ENCODE data around the gene AMOT.

The AMOT gene

DNA sequence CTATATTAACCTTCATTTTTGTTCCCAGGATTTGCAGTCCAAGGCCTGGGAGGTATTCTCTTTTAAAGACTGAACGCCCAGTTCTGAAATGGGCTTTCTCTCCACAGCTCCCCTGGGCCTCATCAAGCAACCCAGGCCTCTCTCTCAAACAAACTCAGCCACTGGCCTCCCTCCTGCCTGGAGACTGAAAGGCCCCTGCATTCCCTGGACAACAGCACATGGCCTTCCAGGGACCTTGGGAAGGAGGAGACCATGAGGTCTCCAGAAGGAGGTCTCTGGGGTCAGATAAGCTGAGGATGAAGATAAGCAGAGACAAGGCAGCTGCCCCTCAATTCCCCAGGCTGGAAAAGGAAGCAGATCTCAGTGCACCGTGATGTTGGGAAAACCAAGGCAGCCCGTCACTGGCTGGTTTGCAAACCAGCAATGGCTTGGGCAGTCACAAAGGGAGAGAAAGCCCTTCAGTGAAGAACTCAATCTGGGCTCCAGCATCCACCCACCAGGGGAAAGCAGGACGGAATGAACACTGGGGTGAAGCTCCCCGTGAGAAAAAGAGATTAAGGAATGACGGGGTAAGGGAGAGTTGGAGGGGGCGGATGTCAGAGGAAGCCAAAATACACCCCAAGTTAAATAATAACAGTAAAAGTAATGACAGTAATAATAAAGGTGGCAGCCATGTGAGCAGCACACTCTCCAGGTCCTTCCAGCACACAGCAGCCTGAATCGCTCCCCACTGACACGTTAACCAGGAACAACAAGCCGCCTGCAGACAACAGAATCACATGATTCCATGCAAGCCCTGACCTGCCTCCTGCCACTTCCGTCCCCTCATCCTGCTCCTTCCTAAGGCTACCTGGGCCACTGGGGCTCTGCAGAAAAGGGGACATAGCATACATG lies 22.3 kb downstream of the AMOT start:
- TF ChIP-seq, protein P1, sequence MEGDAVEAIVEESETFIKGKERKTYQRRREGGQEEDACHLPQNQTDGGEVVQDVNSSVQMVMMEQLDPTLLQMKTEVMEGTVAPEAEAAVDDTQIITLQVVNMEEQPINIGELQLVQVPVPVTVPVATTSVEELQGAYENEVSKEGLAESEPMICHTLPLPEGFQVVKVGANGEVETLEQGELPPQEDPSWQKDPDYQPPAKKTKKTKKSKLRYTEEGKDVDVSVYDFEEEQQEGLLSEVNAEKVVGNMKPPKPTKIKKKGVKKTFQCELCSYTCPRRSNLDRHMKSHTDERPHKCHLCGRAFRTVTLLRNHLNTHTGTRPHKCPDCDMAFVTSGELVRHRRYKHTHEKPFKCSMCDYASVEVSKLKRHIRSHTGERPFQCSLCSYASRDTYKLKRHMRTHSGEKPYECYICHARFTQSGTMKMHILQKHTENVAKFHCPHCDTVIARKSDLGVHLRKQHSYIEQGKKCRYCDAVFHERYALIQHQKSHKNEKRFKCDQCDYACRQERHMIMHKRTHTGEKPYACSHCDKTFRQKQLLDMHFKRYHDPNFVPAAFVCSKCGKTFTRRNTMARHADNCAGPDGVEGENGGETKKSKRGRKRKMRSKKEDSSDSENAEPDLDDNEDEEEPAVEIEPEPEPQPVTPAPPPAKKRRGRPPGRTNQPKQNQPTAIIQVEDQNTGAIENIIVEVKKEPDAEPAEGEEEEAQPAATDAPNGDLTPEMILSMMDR (IDR thresholded peaks at IDR 0.05; ENCODE audit: extremely low read depth, missing control alignments) = no peak
- DNase-seq (ENCODE audit: low spot score) = no peak

DNA sequence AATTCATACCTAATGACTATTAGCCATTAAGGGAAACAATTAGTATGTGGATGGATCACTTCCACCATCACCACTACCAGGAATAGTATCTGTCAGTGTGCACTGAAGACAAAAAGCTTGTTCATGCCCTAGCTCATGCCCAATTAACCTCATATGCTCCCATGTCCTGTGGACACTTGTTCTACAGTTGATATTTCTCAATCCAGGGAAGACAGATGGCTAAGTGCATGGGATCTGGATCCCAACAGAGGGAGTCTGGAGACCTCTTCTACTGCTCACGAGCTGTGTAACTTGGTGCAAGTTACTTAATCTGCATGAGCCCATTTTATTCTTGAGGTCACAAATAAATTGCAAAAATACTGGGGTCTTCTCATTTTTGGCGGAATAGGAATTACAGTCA lies 23.7 kb downstream of the AMOT start:
- no peak for DNase-seq (ENCODE audit: low spot score)
- TF ChIP-seq, protein P1 (IDR thresholded peaks at IDR 0.05; ENCODE audit: extremely low read depth, missing control alignments) = no peak

DNA sequence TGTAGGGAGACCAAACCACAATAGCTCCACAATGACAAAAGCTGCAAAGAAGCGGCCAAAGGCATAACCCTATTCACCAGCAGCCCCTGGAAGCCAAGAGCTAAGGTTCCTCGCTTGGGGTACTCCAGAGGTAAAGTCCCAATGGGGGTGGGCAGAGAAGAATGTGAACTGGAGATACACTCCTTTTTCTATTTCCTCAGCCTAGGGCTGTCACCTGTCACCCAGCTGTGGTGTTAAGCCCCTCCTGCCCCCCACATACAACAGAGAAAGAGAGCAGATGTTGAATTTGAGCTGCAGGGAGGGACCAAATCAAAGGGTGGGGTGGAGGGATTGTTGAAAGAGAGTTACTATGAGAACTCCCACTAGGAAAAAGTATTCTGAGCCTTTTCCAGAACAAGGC lies 26.1 kb downstream of the AMOT start:
- TF ChIP-seq, protein P1 (IDR thresholded peaks at IDR 0.05; ENCODE audit: extremely low read depth, missing control alignments) = no peak
- no peak for DNase-seq (ENCODE audit: low spot score)

DNA sequence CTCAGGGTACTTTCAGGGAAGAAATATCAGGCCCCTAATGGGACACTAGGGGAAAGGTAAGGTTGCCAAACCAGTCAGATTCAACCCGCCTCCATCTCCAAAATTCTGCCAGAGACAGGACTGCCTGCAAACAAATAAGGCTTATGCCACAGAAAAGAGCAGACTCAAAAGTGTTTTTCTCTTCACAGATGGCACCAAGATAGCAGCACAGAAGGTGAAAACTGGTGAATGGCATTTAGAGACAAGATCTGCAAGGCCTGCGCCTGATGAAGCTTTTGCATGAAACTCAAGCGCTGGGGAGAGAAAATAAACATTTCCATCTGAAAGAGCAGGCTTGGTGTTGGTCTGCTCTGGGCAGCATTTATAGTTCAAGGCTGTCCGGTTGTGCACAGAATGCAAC lies 27.9 kb downstream of the AMOT start:
- TF ChIP-seq, protein P1 (IDR thresholded peaks at IDR 0.05; ENCODE audit: extremely low read depth, missing control alignments) = no peak
- no peak for DNase-seq (ENCODE audit: low spot score)

DNA sequence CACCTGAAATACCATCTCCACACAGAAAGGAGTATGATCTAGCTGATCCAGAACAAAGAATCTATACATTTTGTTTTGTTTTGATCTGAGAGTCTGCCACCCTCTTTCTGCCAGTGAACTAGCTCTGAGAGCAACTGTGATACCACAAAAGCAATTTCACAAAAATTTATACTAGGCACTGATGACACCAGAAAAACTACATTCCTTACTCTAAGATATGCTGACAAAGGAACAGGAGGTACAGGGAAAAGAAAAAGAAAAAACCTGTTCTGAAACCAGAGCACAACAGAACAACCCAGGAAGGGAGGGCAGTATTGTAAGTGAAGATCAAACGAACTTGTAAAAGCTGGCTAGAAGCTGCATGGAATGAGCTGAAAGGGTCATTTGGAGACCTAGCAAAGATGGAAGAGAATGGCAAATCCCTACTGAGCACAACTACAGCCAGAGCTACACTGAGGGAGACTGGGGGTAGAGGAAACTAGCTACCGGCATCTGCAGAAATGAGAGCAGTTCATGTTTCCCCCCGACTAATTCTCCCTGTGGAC lies 31.9 kb downstream of the AMOT start:
- DNase-seq (ENCODE audit: low spot score) = no peak
- TF ChIP-seq, protein P1 (IDR thresholded peaks at IDR 0.05; ENCODE audit: extremely low read depth, missing control alignments) = no peak

DNA sequence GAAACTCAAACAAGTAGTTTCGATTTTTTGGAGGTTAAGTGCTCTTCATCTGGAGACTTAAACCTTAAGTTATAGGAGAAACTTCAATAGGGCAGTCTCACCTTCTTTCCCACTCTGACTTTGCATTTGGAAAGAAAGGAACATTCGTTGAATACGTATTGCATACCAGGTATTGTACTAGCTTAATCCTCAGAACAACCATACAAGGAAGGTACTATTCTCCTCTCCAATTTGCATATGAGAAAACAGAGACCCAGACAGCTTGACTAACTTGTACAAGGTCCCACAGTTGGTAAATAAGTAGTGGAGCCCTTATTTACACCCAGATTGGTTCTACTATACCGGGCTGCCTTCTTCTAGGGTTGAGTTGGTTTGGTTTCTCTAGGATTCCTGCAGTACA lies 32.6 kb downstream of the AMOT start:
- DNase-seq (ENCODE audit: low spot score) = no peak
- TF ChIP-seq, protein P1 (IDR thresholded peaks at IDR 0.05; ENCODE audit: extremely low read depth, missing control alignments) = no peak

DNA sequence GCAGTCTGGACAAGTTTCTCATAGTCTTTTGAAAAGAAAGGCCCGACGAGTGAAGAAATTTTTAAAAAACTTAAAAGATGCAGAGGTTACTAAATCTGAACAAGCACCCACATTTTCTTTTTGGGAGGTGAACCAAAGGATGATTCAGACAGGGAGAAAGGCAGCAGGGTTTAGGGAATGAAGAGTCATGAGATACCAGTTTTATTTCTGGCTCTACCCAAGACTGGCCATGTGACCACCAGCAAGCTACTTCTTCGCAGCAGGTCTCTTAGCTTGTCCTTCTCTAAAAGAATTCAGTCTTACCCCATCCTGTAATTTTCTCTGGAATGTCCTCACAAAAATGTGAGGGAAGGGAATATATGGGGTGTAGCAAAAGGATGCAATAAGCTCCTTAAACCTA lies 37.6 kb downstream of the AMOT start:
- TF ChIP-seq, protein P1 (IDR thresholded peaks at IDR 0.05; ENCODE audit: extremely low read depth, missing control alignments) = no peak

More for the DNA sequence above, 37.6 kb downstream of the AMOT start:
- no peak for DNase-seq (ENCODE audit: low spot score)

Data from GM20000 (cell line).